Measurements from ENCODE around the gene NF1. TPM values are rescaled to one million over a fixed set of nuclear protein-coding genes. Genes with fewer than 3 reads are reported as not detected.

Gene NF1
- total RNA-seq, 1 donor: 67.0 TPM

- DNase-seq (ENCODE audit: insufficient read length, low spot score, missing footprints): no peak
- Histone ChIP-seq H3K4me1 (ENCODE audit: insufficient read depth, low read length) (peaks cover 36% of the 10 kb centered on the region), H3K79me2 (ENCODE audit: insufficient read depth, low read length) (peaks cover 4% of the 10 kb centered on the region), H3K4me2 (ENCODE audit: insufficient read depth, low read length) (peak overlapping the region; percentile 70), H2AFZ (ENCODE audit: low read length) (no peak overlapping the region), H3K27me3 (ENCODE audit: insufficient read depth, low read length) (no peaks in the 10 kb centered on the region), H3K27ac (ENCODE audit: low read depth, low read length) (peak overlapping the region; percentile 76), H4K20me1 (ENCODE audit: insufficient read depth, low read length) (no peaks in the 10 kb centered on the region), H3K4me3 (ENCODE audit: insufficient read depth, low read length) (no peak overlapping the region), H3K9me3 (ENCODE audit: low read depth, low read length) (no peaks in the 10 kb centered on the region), H3K36me3 (ENCODE audit: insufficient read depth, low read length) (peaks cover 20% of the 10 kb centered on the region)
- TF ChIP-seq CTCF (IDR thresholded peaks at IDR 0.05; ENCODE audit: extremely low read depth, low read depth, low read length): no peak
These were observed 174.3 kb downstream of the NF1 start for GRCh38 chr17:31269036-31269577.

- Histone ChIP-seq H3K27ac (ENCODE audit: low read depth, low read length) (peak overlapping the region; percentile 76), H3K4me2 (ENCODE audit: insufficient read depth, low read length) (peak overlapping the region; percentile 70), H3K27me3 (ENCODE audit: insufficient read depth, low read length) (no peaks in the 10 kb centered on the region), H3K9me3 (ENCODE audit: low read depth, low read length) (no peaks in the 10 kb centered on the region), H3K79me2 (ENCODE audit: insufficient read depth, low read length) (peaks cover 4% of the 10 kb centered on the region), H3K4me3 (ENCODE audit: insufficient read depth, low read length) (no peak overlapping the region), H3K36me3 (ENCODE audit: insufficient read depth, low read length) (peaks cover 20% of the 10 kb centered on the region), H3K4me1 (ENCODE audit: insufficient read depth, low read length) (peaks cover 41% of the 10 kb centered on the region), H4K20me1 (ENCODE audit: insufficient read depth, low read length) (no peaks in the 10 kb centered on the region), H2AFZ (ENCODE audit: low read length) (no peak overlapping the region)
- TF ChIP-seq CTCF (IDR thresholded peaks at IDR 0.05; ENCODE audit: extremely low read depth, low read depth, low read length): no peak
- DNase-seq (ENCODE audit: insufficient read length, low spot score, missing footprints): peak; percentile 88
These were observed 174.8 kb downstream of the NF1 start for GRCh38 chr17:31269578-31269983.

GRCh38 chr17:31272236-31272635 is 177.5 kb downstream of the NF1 start:
- Histone ChIP-seq H3K27me3 (ENCODE audit: insufficient read depth, low read length) (no peaks in the 10 kb centered on the region), H3K36me3 (ENCODE audit: insufficient read depth, low read length) (peaks cover 5% of the 10 kb centered on the region), H3K4me1 (ENCODE audit: insufficient read depth, low read length) (peaks cover 45% of the 10 kb centered on the region), H2AFZ (ENCODE audit: low read length) (no peak overlapping the region), H3K79me2 (ENCODE audit: insufficient read depth, low read length) (peaks cover 4% of the 10 kb centered on the region), H3K27ac (ENCODE audit: low read depth, low read length) (no peak overlapping the region), H3K9me3 (ENCODE audit: low read depth, low read length) (no peaks in the 10 kb centered on the region), H3K4me3 (ENCODE audit: insufficient read depth, low read length) (no peak overlapping the region), H4K20me1 (ENCODE audit: insufficient read depth, low read length) (no peaks in the 10 kb centered on the region), H3K4me2 (ENCODE audit: insufficient read depth, low read length) (no peak overlapping the region)
- no peak for DNase-seq (ENCODE audit: insufficient read length, low spot score, missing footprints)
- no peak for TF ChIP-seq CTCF (IDR thresholded peaks at IDR 0.05; ENCODE audit: extremely low read depth, low read depth, low read length)

- H3K4me2 ChIP-seq (ENCODE audit: insufficient read depth, low read length): no peak overlapping the region
- H3K36me3 ChIP-seq (ENCODE audit: insufficient read depth, low read length): peaks cover 7% of the 10 kb centered on the region
- H3K79me2 ChIP-seq (ENCODE audit: insufficient read depth, low read length): peaks cover 4% of the 10 kb centered on the region
- no peak overlapping the region for H2AFZ ChIP-seq (ENCODE audit: low read length)
- no peak for TF ChIP-seq CTCF (IDR thresholded peaks at IDR 0.05; ENCODE audit: extremely low read depth, low read depth, low read length)
- H3K27ac ChIP-seq (ENCODE audit: low read depth, low read length): no peak overlapping the region
- peaks cover 39% of the 10 kb centered on the region for H3K4me1 ChIP-seq (ENCODE audit: insufficient read depth, low read length)
- H3K9me3 ChIP-seq (ENCODE audit: low read depth, low read length): no peaks in the 10 kb centered on the region
- no peak for DNase-seq (ENCODE audit: insufficient read length, low spot score, missing footprints)
- H4K20me1 ChIP-seq (ENCODE audit: insufficient read depth, low read length): no peaks in the 10 kb centered on the region
- no peak overlapping the region for H3K4me3 ChIP-seq (ENCODE audit: insufficient read depth, low read length)
- H3K27me3 ChIP-seq (ENCODE audit: insufficient read depth, low read length): no peaks in the 10 kb centered on the region
These were observed 178.0 kb downstream of the NF1 start for GRCh38 chr17:31272803-31273202.
